ENCODE measurements around the gene RSPH4A.

RSPH4A gene

GRCh38 chr6:116605935-116606334 is 10.3 kb upstream of the RSPH4A start:
- no peak overlapping the region for H2AFZ ChIP-seq (ENCODE audit: low read depth, low read length)
- H3K27me3 ChIP-seq (ENCODE audit: low read depth, low read length): no peaks in the 10 kb centered on the region
- no peak overlapping the region for H3K4me2 ChIP-seq (ENCODE audit: low read length)
- no peaks in the 10 kb centered on the region for H3K36me3 ChIP-seq (replicated peaks; ENCODE audit: low read depth, low read length)
- no peak overlapping the region for H3K4me3 ChIP-seq (ENCODE audit: low read length)
- no peak overlapping the region for H3K27ac ChIP-seq (ENCODE audit: low read length)
- H3K9me3 ChIP-seq (ENCODE audit: insufficient read depth, low read length): no peaks in the 10 kb centered on the region
- no peaks in the 10 kb centered on the region for H4K20me1 ChIP-seq (ENCODE audit: insufficient read depth, low read length)
- H3K9ac ChIP-seq (ENCODE audit: low read length): no peak overlapping the region
- no peaks in the 10 kb centered on the region for H3K79me2 ChIP-seq (ENCODE audit: low read length)
- H3K4me1 ChIP-seq (ENCODE audit: low read length): no peaks in the 10 kb centered on the region
- TF ChIP-seq CTCF (IDR thresholded peaks at IDR 0.05; ENCODE audit: low read depth, low read length): no peak

DNA sequence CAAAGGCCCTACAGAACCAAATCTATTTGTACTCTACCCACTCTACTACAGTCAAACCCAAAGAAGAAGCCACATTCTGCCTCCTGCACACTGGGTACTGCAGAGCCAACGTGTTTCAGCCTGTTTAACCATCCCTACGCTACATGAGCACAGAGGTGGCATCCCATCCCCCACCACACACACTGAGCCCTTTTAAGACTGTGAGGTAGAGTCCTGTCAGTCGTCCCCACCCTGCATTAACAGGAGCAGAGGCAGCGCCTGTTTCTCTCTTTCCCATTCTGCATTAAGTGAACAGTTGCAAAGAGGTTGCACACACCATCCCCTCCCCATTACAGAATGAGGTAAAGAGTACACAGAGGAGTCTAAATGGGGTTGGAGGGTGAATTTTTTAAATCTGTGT is 5.2 kb upstream of the RSPH4A start:
- Histone ChIP-seq H3K9me3 (ENCODE audit: insufficient read depth, low read length) (no peaks in the 10 kb centered on the region), H3K79me2 (ENCODE audit: low read length) (no peaks in the 10 kb centered on the region), H3K4me3 (ENCODE audit: low read length) (no peak overlapping the region), H3K4me1 (ENCODE audit: low read length) (no peaks in the 10 kb centered on the region), H4K20me1 (ENCODE audit: insufficient read depth, low read length) (no peaks in the 10 kb centered on the region), H2AFZ (ENCODE audit: low read depth, low read length) (no peak overlapping the region), H3K27me3 (ENCODE audit: low read depth, low read length) (no peaks in the 10 kb centered on the region), H3K27ac (ENCODE audit: low read length) (no peak overlapping the region), H3K4me2 (ENCODE audit: low read length) (no peak overlapping the region), H3K36me3 (replicated peaks; ENCODE audit: low read depth, low read length) (no peaks in the 10 kb centered on the region), H3K9ac (ENCODE audit: low read length) (no peak overlapping the region)
- TF ChIP-seq CTCF (IDR thresholded peaks at IDR 0.05; ENCODE audit: low read depth, low read length): no peak
- TF ChIP-seq EZH2phosphoT487 (IDR thresholded peaks at IDR 0.05; ENCODE audit: low read depth): no peak

GRCh38 chr6:116616737-116617053 is 416 bp downstream of the RSPH4A start:
- Histone ChIP-seq H3K79me2 (ENCODE audit: low read length) (no peaks in the 10 kb centered on the region), H2AFZ (ENCODE audit: low read depth, low read length) (peak overlapping the region; percentile 98; the same call in 1 of the 2 replicates), H3K27ac (ENCODE audit: low read length) (no peak overlapping the region), H3K27me3 (ENCODE audit: low read depth, low read length) (0 out of 2 replicates have a peak, but pooled peaks cover 4% of the 10 kb centered on the region), H4K20me1 (ENCODE audit: insufficient read depth, low read length) (no peaks in the 10 kb centered on the region), H3K9ac (ENCODE audit: low read length) (no peak overlapping the region), H3K4me1 (ENCODE audit: low read length) (peaks cover 5% of the 10 kb centered on the region; the same call in 1 of the 2 replicates), H3K36me3 (replicated peaks; ENCODE audit: low read depth, low read length) (no peaks in the 10 kb centered on the region), H3K4me3 (ENCODE audit: low read length) (peak overlapping the region; percentile 97), H3K9me3 (ENCODE audit: insufficient read depth, low read length) (no peaks in the 10 kb centered on the region), H3K4me2 (ENCODE audit: low read length) (peak overlapping the region; percentile 99)
- TF ChIP-seq CTCF (IDR thresholded peaks at IDR 0.05; ENCODE audit: low read depth, low read length): no peak
- TF ChIP-seq EZH2phosphoT487 (IDR thresholded peaks at IDR 0.05; ENCODE audit: low read depth): no peak

- Histone ChIP-seq H2AFZ (ENCODE audit: low read depth, low read length) (no peak overlapping the region), H3K4me2 (ENCODE audit: low read length) (no peak overlapping the region), H3K36me3 (replicated peaks; ENCODE audit: low read depth, low read length) (no peaks in the 10 kb centered on the region), H3K79me2 (ENCODE audit: low read length) (no peaks in the 10 kb centered on the region), H4K20me1 (ENCODE audit: insufficient read depth, low read length) (no peaks in the 10 kb centered on the region), H3K4me1 (ENCODE audit: low read length) (peaks cover 2% of the 10 kb centered on the region), H3K9me3 (ENCODE audit: insufficient read depth, low read length) (no peaks in the 10 kb centered on the region), H3K27ac (ENCODE audit: low read length) (no peak overlapping the region), H3K9ac (ENCODE audit: low read length) (no peak overlapping the region), H3K4me3 (ENCODE audit: low read length) (no peak overlapping the region), H3K27me3 (ENCODE audit: low read depth, low read length) (no peaks in the 10 kb centered on the region)
- TF ChIP-seq CTCF (IDR thresholded peaks at IDR 0.05; ENCODE audit: low read depth, low read length): no peak
- TF ChIP-seq EZH2phosphoT487 (IDR thresholded peaks at IDR 0.05; ENCODE audit: low read depth): no peak
Measured at GRCh38 chr6:116624036-116624805, 7.9 kb downstream of the RSPH4A start.
